ENCODE measurements around the gene MARCHF10.
"Not testable (repeated sequence)": the region's sequence is repeated elsewhere in the genome, so short reads cannot be mapped to it uniquely, and the experiment has no call there.

The MARCHF10 gene

DNA sequence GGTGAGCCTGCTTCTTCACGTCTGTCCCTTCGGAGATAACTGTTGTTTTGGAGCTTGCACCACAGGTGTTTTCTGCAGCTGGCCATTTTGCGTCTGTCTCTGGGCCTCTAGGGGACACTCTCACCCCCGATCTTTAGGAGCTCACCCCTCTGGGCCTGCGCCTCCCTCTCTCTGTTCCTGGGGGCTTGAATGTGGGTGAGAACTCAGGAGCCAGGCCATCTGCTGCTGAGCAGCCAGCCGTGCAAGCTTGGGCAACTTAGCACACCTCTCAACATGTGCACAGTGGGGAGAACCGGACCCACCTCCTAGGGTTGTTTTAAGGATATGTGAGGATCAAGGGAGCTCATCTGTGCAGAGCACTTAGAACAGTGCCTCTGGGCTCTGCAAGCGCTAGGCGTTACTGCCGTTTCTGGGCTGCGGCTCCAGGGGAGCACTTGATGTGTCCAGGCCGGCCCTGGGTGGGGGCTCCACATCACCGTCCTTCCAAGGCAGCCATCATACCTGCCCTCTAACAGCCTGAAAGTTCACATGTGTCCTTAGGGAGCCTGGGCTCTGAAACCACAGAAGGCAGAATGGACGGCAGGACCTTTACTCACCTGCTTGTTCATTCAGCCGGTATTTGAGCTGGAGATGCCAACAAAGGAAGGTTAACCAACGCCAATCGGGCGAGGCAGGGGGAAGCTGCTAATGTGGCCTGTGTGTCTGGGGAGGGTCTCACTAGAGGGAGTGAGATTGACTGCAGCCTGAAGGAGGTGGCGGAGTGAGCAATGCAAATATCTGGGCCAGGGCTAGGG is 114.3 kb downstream of the MARCHF10 start:
- no peak for DNase-seq

DNA sequence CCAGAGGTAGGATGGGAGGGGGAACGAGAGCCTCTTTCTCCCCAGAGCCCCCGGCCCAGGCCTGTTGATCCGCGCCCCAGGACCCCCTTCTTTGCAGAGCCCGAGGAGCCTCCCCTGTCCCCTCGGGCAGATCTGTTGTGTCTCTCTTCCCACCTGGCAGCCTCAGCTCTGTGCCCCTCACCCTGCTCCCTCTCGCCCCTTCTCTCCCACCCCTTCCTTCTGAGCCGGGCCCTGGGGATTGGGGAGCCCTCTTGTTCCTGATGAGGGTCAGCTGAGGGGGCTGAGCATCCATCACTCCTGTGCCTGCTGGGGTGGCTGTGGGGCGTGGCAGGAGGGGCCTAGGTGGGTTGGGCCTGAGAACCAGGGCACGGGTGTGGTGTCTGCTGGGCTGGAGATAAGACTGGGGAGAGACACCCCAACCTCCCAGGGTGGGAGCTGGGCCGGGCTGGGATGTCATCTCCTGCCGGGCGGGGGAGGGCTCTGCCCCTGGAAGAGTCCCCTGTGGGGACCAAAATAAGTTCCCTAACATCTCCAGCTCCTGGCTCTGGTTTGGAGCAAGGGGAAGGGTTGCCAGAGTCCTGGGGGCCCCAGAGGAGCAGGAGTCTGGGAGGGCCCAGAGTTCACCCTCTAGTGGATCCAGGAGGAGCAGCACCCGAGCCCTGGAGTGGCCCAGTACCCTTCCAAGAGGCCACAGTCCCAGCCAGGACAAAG is 115.2 kb downstream of the MARCHF10 start:
- no peak for DNase-seq

DNA sequence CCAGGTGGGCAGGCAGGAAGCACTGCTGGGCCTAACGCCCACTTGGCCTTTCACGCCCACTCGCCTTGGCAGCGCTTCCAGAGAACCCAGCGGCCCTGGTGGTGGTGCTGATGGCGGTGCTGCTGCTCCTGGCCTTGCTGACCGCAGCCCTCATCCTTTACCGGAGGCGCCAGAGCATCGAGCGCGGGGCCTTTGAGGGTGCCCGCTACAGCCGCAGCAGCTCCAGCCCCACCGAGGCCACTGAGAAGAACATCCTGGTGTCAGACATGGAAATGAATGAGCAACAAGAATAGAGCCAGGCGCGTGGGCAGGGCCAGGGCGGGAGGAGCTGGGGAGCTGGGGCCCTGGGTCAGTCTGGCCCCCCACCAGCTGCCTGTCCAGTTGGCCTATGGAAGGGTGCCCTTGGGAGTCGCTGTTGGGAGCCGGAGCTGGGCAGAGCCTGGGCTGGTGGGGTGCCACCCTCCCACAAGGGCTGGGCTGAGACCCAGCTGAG is 115.9 kb downstream of the MARCHF10 start:
- no peak for DNase-seq

DNA sequence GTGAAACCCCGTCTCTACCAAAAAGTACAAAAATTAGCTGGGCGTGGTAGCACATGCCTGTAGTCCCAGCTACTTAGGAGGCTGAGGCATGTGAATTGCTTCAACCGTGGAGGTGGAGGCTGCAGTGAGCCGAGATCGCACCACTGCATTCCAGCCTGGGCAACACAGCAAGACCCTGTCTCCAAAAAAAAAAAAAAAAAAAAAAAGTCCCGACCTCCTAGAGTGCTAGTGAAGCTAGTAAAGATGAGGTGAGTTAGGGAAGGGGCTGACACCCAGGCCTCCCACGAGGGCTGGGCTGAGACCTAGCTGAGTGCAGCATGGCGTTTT is 116.6 kb downstream of the MARCHF10 start:
- not testable (repeated sequence) for DNase-seq

DNA sequence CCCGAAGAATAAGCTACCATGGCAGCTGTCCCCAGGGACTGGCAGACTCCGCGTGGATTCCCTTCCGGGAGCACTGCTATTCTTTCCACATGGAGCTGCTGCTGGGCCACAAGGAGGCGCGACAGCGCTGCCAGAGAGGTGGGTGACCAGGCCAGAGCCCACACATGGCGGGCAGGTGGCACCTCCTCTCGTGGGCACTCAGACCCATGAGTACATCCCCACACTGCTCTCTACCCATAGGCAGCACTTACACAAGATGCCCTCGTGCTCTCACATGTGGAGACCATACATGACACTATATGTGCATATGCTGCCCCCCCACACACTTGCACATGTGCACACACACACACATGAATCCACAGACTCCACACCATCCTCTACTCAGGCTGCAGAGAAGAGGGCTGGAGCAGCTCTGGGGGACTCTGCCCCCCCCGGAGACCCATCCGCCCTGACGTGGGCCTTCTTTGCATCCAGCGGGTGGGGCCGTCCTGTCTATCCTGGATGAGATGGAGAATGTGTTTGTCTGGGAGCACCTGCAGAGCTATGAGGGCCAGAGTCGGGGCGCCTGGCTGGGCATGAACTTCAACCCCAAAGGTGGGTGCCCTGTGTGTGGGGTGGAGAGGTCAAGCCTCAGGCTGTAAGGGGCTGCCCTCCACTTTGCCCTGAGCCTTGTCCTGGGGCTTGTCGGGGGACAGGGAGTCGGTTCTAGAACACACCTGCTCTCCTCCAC is 117.8 kb downstream of the MARCHF10 start:
- DNase-seq: no peak

DNA sequence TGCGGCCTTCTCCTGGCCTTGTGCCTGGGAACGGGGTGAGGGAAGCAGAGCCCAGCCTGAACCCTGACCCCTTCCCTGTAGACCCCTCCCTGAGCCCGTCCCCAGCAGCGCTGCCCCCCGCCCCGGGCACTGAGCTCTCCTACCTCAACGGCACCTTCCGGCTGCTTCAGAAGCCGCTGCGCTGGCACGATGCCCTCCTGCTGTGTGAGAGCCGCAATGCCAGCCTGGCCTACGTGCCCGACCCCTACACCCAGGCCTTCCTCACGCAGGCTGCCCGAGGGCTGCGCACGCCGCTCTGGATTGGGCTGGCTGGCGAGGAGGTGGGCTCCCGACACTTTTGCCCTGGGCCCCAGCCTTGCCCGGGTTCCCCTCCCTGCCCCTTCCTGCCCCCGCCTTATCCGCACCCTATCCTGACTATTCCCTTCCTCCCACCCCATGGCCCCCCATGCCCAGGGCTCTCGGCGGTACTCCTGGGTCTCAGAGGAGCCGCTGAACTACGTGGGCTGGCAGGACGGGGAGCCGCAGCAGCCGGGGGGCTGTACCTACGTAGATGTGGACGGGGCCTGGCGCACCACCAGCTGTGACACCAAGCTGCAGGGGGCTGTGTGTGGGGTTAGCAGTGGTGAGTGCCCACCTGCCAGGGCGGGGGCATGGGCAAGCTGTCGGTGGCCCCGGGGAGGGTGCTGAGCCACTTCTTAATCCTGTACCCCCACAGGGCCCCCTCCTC is 118.5 kb downstream of the MARCHF10 start:
- no peak for DNase-seq

DNA sequence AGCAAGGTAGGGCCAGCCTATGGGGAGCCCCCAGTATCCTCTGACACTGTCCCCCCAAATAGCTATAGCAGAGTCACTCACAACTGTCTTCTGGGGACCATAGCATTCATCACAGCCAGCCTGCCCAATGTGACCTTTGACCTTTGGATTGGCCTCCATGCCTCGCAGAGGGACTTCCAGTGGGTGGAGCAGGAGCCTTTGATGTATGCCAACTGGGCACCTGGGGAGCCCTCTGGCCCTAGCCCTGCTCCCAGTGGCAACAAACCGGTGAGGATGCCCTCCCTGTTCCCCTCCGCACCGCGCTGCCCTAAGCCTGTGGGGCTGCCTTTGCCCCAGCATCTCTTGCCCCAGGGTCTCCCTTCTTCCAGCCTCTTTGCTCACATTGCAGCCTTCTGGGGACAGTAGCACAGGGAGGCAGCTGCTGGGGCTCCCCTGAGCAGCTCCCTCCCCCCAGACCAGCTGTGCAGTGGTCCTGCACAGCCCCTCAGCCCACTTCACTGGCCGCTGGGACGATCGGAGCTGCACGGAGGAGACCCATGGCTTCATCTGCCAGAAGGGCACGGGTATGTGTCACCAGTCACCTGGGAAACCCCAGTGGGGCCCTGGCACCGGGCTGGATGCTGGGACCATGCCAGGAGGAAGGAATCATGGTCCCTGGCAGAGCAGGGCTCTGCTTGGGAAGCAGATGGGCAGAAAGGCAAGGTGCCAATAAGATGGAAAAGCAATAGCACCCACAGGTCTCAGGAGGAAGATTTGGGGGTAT is 119.5 kb downstream of the MARCHF10 start:
- DNase-seq: no peak

DNA sequence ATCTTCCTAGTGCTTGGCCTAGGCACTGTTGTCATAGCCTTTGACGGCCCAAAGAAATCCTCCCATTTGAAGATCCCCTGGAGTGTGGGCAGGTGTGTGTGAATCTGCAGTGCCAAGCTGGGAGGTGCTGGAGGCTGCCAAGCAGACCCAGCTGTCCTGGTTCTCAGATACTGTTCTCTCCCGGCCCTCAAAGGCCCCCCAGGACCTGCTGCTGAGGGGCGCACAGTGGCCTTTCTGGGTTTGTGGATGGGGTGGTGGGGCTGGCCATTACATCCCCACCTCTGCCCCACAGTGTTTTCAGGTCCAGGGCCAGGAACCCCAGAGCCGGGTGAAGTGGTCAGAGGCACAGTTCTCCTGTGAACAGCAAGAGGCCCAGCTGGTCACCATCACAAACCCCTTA is 120.1 kb downstream of the MARCHF10 start:
- DNase-seq: no peak

DNA sequence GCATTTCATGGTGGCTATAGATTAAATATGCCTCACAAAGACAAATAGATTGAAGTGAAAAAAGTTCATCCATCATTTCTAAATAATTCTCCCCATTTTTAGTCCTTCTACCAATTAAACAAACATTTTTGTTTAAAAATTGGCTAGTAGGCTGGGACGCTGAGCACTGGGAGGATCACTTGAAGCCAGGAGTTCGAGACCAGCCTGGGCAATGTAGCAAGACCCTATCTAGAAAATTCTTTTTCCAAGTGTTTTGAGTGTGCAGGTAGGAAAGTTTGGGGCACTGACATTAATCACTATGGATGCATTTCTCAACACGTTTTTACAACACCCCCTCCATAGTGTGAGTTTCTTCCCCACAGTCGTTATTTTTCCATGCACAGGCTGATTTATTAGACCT is 123.9 kb downstream of the MARCHF10 start:
- DNase-seq: no peak

DNA sequence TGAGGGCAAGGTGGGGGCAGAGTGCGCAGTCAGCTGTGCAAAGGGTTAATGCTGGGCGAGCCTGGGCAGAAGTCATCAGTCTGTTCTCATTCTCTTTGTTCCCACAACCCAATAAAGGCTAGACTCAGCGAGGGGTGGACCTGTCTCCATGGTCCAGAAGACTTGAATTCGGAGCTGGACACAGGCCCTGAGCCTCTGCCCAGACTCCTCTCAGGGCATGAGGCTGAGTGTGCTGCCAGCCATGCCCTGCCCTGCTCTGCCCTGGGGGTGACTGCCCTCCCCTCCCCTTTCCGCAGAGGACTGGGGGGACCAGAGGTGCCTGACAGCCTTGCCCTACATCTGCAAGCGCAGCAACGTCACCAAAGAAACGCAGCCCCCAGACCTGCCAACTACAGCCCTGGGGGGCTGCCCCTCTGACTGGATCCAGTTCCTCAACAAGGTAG is 126.2 kb downstream of the MARCHF10 start:
- no peak for DNase-seq

DNA sequence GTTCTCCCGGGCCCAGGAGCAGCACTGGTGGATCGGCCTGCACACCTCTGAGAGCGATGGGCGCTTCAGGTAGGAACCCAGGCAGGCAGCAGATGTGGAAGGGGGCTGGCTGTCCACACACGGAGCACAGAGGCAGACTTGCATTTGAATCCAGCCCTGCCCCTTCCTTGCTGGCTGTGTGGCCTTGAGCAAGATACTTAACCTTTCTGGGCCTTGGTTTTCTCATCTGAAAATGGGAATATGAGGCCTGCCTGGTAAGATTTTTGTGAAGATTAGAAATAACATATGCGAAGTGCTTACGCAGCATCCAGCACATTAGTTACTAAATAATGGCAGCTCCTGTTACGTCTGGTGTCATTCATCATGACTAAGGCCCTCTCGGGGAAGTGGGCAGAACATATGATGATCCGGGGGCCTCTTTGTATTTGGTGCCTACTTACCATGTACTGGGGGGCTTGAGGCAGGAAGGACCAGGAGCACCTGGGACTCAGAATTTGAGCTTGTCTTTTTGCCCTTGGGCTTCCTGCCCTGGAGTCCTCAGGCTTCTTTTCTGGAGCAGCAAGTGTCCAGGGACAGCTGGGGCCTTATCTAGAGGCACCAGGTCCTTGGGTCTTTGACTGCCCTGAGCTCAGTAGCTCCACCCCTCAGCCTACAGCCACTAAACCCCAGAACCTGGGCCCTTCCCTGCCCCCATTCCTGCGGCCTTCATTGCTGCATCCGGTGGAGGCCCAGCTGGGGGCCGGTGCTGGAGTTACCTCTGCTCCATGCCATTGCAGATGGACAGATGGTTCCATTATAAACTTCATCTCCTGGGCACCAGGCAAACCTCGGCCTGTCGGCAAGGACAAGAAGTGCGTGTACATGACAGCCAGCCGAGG is 126.8 kb downstream of the MARCHF10 start:
- DNase-seq: no peak

DNA sequence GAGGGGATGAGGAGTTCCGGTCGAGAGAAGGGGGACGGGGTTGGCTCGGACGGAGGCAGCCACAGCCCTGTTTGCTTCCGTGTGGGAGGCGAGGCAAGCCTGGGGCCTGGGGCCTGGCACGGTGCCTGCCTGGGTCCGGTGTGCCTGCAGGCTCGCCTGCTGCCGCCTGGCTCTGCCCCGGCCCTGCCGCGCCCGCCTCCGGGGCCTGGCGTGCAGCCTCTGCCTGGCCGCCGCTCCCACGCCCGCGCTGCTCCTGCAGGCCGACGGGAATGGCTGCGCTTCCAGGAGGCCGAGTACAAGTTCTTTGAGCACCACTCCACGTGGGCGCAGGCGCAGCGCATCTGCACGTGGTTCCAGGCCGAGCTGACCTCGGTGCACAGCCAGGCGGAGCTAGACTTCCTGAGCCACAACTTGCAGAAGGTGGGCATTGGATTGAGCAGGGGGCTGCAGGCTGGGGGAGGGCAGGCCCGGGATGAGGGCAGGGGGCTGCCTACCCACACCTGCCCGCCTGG is 127.5 kb downstream of the MARCHF10 start:
- DNase-seq: no peak

DNA sequence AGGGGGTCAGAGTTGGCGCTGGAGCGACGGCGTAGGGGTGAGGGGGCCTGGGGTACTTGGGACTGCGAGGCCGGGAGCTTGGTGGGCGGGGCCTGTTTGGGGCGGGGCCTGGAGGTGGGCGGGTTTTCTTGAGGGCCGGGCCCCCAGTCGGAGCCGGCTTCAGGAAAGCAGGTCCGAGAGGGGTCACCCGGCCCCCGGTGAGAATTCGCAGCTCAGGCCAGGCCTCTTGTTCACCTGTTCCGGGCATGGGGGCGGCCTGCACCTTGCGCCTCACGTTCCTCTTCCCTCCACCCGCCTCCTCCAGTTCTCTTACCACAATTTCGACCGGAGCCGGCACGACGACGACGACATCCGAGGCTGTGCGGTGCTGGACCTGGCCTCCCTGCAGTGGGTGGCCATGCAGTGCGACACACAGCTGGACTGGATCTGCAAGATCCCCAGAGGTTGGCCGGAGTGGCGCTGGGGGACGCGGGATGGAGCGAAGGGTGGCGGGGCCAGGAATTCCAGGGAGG is 128.2 kb downstream of the MARCHF10 start:
- no peak for DNase-seq

DNA sequence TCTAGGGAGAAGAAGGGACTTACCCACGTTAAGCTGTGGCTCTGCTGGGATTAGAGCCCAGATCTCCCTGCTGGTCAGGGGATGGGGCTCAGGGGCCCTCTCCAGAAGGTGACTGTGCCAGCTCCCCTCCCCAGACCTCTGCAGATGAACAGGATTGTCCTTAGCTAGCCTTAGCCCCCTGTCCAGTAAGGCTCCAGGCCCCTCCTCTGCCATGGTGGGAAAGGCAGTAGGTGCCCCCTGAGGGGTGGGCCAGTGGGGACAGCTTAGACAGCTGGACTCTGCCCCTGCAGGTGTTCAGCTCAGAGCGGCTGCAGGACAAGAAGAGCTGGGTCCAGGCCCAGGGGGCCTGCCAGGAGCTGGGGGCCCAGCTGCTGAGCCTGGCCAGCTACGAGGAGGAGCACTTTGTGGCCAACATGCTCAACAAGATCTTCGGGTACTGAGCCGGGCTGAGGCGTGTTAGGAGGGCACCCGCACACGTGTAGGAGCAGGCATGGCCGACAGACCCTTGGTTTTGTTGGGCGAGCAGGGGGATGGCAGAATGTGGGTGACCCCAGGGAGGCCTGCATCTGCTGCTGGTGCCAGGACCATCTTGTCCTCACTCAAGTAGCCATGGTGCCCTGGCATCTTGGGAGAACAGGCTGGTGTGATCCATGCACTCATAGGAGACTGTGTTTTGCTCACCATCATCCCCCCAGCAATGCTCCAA is 129.7 kb downstream of the MARCHF10 start:
- no peak for DNase-seq

DNA sequence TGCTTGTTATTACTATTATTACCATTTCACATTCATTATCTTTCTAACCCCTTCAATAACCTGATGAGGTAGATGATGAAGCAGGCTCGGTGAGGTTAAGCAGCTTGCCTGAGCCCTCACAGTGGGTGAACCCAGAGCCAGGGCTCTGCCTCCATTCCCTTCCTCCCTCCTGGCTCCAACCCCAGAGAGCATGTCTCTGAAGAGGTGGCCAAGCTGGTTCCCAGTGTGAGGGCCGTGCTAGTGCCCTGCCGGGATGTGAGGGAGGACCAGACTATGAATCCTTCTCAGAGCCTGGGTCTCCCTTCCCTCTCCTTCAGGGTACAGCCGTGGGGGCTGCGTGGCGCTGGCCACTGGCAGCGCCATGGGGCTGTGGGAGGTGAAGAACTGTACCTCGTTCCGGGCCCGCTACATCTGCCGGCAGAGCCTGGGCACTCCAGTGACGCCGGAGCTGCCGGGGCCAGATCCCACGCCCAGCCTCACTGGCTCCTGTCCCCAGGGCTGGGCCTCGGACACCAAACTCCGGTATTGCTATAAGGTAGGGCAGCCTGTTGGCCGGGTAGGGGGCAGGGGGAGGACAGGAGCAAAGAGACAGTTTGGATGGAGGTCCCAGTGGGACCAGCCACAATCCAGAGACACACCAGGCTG is 131.0 kb downstream of the MARCHF10 start:
- DNase-seq: no peak

DNA sequence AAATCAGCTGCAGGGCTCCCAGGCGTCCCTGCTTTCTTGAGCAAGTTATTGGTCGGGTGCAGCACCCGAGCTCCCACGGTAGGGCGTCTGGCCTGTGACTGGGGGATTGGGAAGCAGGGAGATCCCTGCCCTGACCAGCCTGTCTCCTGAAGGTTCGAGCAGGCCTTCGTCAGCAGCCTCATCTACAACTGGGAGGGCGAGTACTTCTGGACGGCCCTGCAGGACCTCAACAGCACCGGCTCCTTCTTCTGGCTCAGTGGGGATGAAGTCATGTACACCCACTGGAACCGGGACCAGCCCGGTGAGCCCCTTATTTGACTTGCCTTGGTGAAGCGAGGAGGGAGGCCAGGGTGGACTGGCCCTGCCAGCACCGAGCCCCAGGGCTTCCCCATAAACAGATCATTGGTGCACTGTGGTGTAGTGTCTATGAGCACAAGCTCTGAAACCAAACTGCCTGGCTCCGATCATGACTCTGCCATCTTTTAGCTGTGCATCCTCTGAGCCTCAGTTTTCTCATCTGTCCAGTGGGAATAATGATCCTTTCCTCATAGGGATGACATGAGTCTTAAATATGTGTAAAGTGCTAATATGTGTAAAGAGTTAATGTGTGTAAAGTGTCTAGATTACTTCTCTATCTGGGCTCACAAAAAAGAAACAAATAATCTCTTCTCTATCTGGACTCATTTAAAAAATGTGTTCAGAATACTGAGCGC is 131.7 kb downstream of the MARCHF10 start:
- no peak for DNase-seq

DNA sequence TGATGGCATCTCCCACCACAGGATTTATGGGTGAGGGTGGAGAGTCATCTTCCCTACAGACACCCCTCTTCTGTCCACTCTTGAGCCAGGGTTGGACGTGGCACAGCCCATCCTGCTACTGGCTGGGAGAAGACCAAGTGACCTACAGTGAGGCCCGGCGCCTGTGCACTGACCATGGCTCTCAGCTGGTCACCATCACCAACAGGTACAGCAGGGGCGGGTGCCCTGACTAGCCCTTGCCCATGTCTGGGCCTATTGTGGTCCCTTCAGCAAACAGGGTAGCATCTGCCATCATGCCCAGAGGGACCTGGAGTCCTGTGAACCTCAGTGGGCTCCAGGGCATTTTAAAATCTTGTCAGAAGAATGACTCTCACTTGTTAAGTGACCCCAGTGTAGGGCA is 132.4 kb downstream of the MARCHF10 start:
- no peak for DNase-seq

DNA sequence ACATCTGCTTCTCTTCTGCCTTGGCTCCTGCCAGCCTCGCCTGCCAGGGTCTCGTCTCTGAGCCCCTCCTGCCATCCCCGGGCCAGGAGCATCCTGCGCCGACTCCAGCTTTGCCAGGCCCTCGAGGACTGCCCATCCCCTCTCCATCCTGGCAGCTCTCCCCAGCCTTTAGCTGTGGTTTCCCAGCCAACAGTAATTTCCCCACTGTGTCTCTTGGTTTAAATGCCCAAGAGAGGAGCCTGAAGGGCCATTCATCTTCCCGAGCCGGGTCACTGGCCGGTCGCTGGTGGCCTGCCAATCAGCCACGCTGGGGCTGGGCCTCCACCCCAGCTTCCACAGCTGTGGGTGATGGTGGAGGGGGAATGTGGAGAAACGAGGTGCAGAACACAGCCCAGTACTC is 132.9 kb downstream of the MARCHF10 start:
- no peak for DNase-seq

DNA sequence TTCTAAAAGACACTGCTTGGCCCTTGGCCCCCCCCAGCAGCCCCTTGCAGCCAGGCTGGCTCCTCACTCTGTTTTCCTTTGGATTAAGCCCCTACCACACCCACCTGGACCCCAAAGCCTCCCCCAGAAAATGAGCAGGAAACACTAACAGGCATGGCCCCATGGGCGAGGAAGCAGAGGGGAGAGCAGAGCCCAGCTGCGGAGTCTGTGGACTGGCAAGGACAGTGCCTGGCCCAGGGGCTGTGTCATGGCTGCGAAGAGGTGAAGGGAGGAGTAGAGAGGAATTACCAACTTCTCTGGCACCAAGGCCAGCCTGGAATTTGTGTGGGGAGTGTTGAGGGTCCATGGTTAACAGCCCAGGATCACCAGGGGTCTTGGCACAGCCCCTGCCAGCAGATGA is 133.3 kb downstream of the MARCHF10 start:
- no peak for DNase-seq

Data from NCI-H187 (cell line).